Natural killer cell treated with Interleukin-12 subunit alpha and Interleukin-12 subunit beta and Interleukin-15 and Interleukin-18, amount 100 ng/mL, for 72 hours (primary cell): ENCODE data around the gene TMEM59. TPM values are rescaled to one million over a fixed set of nuclear protein-coding genes. Genes with fewer than 3 reads are reported as not detected.
"Not testable (repeated sequence)": the region's sequence is repeated elsewhere in the genome, so short reads cannot be mapped to it uniquely, and the experiment has no call there.

Source experiments
- ATAC-seq, 2 donors: fragments of 150-1000 bp; cut with Tn5 transposase in 1 of 2; sonication (Bioruptor Pico), chemical (Tn5 transposase) in 1 of 2; 2 replicates each; pipeline ENCODE4 v1.10.0; 2021
- DNase-seq: peaks from one replicate; pipeline ENCODE4 v3.0.0; 2022; ENCODE audit warnings: low spot score
- H3K27ac Mint-ChIP-seq, 2 donors: 1 replicate in 1 of 2; 2 replicates in 1 of 2; pipeline ENCODE4 v1.8.0; 2022; ENCODE audit warnings: mixed read lengths in 2 of 2, mild to moderate bottlenecking in 1 of 2, moderate library complexity in 1 of 2
- H3K27me3 Mint-ChIP-seq, 2 donors: 1 replicate in 1 of 2; 2 replicates in 1 of 2; pipeline ENCODE4 v1.8.0; 2022; ENCODE audit warnings: mixed read lengths in 2 of 2
- H3K36me3 Mint-ChIP-seq: one replicate; pipeline ENCODE4 v1.8.0; 2022; ENCODE audit warnings: mixed read lengths
- H3K4me1 Mint-ChIP-seq, 2 donors: 1 replicate in 1 of 2; 2 replicates in 1 of 2; pipeline ENCODE4 v1.8.0; 2022; ENCODE audit warnings: low read depth in 2 of 2, mixed read lengths in 2 of 2, mild to moderate bottlenecking in 1 of 2
- H3K4me3 Mint-ChIP-seq: one replicate; pipeline ENCODE4 v1.8.0; 2022; ENCODE audit warnings: mixed read lengths
- H3K9me3 Mint-ChIP-seq: 2 replicates; pipeline ENCODE4 v1.8.0; 2022; ENCODE audit warnings: mixed read lengths
- total RNA-seq, 2 donors: library from RNA; stranded (reverse); gene quantifications; one replicate each; pipeline ENCODE4 v1.2.3, GENCODE V29; 2022

TMEM59 gene
- total RNA-seq, 2 donors from 2014 or later = 85.9 to 239 TPM

- DNase-seq (no peak), ATAC-seq (no peak)
- Mint-ChIP-seq H3K27me3 (no peaks in the 10 kb centered on the region), H3K4me3 (no peak overlapping the region), H3K9me3 (no peaks in the 10 kb centered on the region), H3K36me3 (no peaks in the 10 kb centered on the region), H3K4me1 (peaks cover 18 to 22% of the 10 kb centered on the region in 2 donors), H3K27ac (peak overlapping the region in 1 of 2 donors; percentile 12)
Measured at GRCh38 chr1:54046671-54047383, 6.2 kb downstream of the TMEM59 start.

GRCh38 chr1:54045496-54045895, 7.5 kb downstream of the TMEM59 start:
- Mint-ChIP-seq H3K9me3 (no peaks in the 10 kb centered on the region), H3K27me3 (no peaks in the 10 kb centered on the region), H3K36me3 (no peaks in the 10 kb centered on the region), H3K4me1 (peaks cover 18 to 20% of the 10 kb centered on the region in 2 donors), H3K27ac (peak overlapping the region in 1 of 2 donors; percentile 32), H3K4me3 (no peak overlapping the region)
- ATAC-seq = no peak
- DNase-seq = no peak

DNA sequence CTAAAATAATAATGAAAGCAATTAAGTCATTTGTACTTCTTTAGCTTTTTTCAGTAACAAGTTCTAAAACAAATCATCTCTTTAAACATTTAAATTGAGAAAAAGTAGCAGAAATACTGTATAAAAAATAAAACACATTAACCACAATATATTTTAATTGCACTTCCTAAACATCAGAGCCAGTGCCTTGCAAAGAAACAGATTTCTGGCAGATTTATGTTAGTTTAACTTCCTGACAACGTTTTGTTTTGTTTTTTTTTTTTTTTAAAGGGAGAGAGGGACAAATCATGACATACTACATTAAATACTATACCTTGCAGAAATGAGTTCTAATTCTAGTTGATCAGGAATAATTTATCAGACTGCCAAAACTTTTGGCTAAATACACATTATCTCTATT, 11.2 kb downstream of the TMEM59 start:
- H3K36me3 Mint-ChIP-seq = peaks cover 10% of the 10 kb centered on the region
- H3K27ac Mint-ChIP-seq = no peak overlapping the region

GRCh38 chr1:54037476-54037875, 15.5 kb downstream of the TMEM59 start:
- H3K27ac Mint-ChIP-seq = peak overlapping the region in 1 of 2 donors; percentile 7
- peaks cover 19% of the 10 kb centered on the region for H3K36me3 Mint-ChIP-seq
- H3K27me3 Mint-ChIP-seq = no peaks in the 10 kb centered on the region
- DNase-seq = no peak
- peaks cover 0 to 6% of the 10 kb centered on the region in 2 donors for H3K4me1 Mint-ChIP-seq
- ATAC-seq = no peak
- no peaks in the 10 kb centered on the region for H3K9me3 Mint-ChIP-seq
- no peak overlapping the region for H3K4me3 Mint-ChIP-seq

More for the DNA sequence above, 11.2 kb downstream of the TMEM59 start:
- peaks cover 11 to 12% of the 10 kb centered on the region in 2 donors for H3K4me1 Mint-ChIP-seq
- H3K27me3 Mint-ChIP-seq = no peaks in the 10 kb centered on the region
- DNase-seq (no peak), ATAC-seq (no peak)
- no peak overlapping the region for H3K4me3 Mint-ChIP-seq
- no peaks in the 10 kb centered on the region for H3K9me3 Mint-ChIP-seq

DNA sequence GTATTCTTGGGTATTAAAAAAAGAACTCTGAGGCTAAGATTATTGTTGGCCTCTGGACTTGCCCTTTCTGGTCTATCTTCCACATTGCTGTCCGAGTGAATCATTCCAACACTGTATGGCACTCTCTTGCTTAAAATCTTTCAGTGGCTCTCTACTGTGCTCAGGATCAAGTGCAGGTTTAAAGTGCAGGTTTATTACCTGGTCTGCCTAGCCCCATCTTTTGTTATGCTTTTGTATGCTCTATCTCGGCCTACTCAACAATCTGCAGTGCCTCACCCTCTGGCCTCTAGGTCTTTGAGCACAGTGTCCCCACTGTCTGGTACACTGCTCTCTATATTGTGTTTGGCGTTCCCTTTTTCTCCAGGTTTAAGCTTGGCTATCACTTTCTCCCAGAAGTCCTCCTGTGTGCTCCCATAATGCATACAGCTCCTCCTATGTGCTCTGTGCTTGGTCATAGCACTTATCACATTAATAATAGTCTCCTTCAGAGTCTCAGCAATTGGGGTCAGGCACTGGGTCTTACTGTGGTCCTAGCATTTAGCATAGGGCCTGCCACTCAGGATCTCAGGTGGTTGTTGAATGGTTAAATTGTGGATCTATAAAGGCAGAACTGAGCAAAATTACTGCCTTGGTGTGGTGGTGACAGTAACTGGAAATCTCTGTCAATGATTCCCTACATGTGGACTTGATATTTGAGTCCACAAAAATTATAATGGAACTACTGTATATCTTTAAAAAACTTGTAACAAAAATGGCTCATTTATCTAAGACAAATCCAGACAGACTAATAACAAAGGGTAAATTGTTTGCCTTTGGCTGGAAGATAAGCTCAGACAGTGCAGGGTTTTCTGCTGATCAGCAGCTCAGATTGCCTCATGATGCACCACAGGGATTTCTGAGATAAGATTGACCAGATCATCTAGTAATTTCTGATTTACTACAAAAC, 24.4 kb downstream of the TMEM59 start:
- H3K27me3 Mint-ChIP-seq = no peaks in the 10 kb centered on the region
- no peak for ATAC-seq
- H3K36me3 Mint-ChIP-seq = no peaks in the 10 kb centered on the region
- H3K27ac Mint-ChIP-seq = no peak overlapping the region
- H3K4me1 Mint-ChIP-seq = no peaks in the 10 kb centered on the region
- H3K9me3 Mint-ChIP-seq = no peaks in the 10 kb centered on the region
- no peak for DNase-seq
- H3K4me3 Mint-ChIP-seq = no peak overlapping the region

DNA sequence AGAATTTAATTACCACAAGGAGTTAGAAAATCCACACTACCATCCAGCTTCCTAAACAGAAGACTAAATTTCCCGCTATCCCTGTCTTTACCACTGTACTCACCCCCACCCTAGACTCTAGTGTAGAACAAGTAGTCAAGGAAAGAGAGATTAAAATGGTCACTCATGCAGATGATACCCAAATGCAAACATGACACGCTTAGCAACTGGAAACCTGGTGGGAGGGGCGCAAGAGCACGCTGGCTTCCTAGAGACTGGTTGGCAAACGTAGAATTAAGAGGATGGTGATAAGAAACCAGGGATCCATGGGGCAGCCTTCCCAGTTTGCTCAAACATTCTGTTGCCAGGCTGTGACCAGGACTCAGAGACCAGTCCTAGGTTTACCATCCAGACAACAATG, 25.2 kb downstream of the TMEM59 start:
- H3K36me3 Mint-ChIP-seq = no peaks in the 10 kb centered on the region
- ATAC-seq (no peak), DNase-seq (no peak)
- H3K9me3 Mint-ChIP-seq = no peaks in the 10 kb centered on the region
- H3K4me3 Mint-ChIP-seq = no peak overlapping the region
- H3K27ac Mint-ChIP-seq = no peak overlapping the region
- no peaks in the 10 kb centered on the region for H3K27me3 Mint-ChIP-seq
- no peaks in the 10 kb centered on the region for H3K4me1 Mint-ChIP-seq

DNA sequence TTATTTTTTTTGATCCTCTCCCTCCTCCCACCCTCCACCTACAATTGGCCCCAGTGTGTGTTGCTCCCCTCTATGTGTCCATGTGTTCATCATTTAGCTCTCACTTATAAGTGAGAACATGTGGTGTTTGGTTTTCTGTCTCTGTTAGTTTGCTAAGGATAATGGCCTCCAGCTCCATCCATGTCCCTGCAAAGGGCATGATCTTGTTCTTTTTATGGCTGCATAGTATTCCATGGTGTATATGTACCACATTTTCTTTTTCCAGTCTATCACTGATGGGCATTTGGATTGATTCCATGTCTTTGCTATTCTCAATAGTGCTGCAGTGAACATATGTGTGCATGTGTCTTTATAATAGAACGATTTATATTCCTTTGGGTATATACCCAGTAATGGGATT, 28.2 kb downstream of the TMEM59 start:
- H3K4me3 Mint-ChIP-seq, H3K27ac Mint-ChIP-seq, H3K9me3 Mint-ChIP-seq, ATAC-seq, H3K27me3 Mint-ChIP-seq, DNase-seq, H3K36me3 Mint-ChIP-seq, H3K4me1 Mint-ChIP-seq: not testable (repeated sequence)

GRCh38 chr1:54024358-54024757, 28.6 kb downstream of the TMEM59 start:
- Mint-ChIP-seq H3K4me3 (no peak overlapping the region), H3K4me1 (no peaks in the 10 kb centered on the region), H3K9me3 (no peaks in the 10 kb centered on the region), H3K27me3 (no peaks in the 10 kb centered on the region), H3K27ac (no peak overlapping the region), H3K36me3 (no peaks in the 10 kb centered on the region)
- no peak for DNase-seq
- ATAC-seq = no peak

GRCh38 chr1:54019562-54020176, 33.3 kb downstream of the TMEM59 start:
- not testable (repeated sequence) for DNase-seq, H3K4me3 Mint-ChIP-seq, H3K27ac Mint-ChIP-seq, ATAC-seq, H3K27me3 Mint-ChIP-seq, H3K36me3 Mint-ChIP-seq, H3K4me1 Mint-ChIP-seq, H3K9me3 Mint-ChIP-seq

DNA sequence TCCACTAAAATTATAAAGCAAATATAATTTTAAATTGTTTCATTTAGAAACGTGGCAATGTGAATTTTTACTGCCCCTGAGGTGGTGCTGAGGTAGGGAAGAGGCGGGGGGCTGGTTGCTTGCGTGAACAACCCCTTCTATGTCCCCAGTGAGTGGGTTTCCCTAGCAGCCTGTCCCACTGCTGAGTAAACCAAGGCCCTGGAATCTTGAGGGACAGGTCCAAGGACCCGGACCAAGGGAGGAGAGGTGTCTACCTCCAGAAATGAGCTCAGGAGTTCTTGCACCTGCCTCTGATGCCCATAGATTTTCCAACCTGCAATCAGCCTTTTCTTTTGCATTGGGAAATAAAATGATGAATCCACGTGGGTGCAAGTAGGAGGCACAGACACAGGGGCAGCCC, 34.4 kb downstream of the TMEM59 start:
- H3K36me3 Mint-ChIP-seq = no peaks in the 10 kb centered on the region
- H3K9me3 Mint-ChIP-seq = no peaks in the 10 kb centered on the region
- no peaks in the 10 kb centered on the region for H3K4me1 Mint-ChIP-seq
- no peak overlapping the region for H3K4me3 Mint-ChIP-seq
- no peak overlapping the region for H3K27ac Mint-ChIP-seq
- no peak for DNase-seq
- no peak for ATAC-seq
- peaks cover 0 to 4% of the 10 kb centered on the region in 2 donors for H3K27me3 Mint-ChIP-seq

GRCh38 chr1:54017979-54018378, 35.0 kb downstream of the TMEM59 start, which contains the start of gene LDLRAD1:
LDLRAD1 (minus strand) TSS chr1:54018186; CDS start chr1:54018112, 74 bp downstream.
- Mint-ChIP-seq H3K4me1 (no peaks in the 10 kb centered on the region), H3K4me3 (no peak within 1 kb of the TSS), H3K9me3 (no peaks in the 10 kb centered on the region), H3K27me3 (peaks cover 0 to 8% of the 10 kb centered on the region in 2 donors), H3K27ac (no peak within 1 kb of the TSS), H3K36me3 (no peaks in the 10 kb centered on the region)
- DNase-seq (no peak), ATAC-seq (no peak)

- H3K4me1 Mint-ChIP-seq = no peaks in the 10 kb centered on the region
- no peaks in the 10 kb centered on the region for H3K9me3 Mint-ChIP-seq
- no peak for ATAC-seq
- DNase-seq = no peak
- H3K27ac Mint-ChIP-seq = no peak overlapping the region
- H3K4me3 Mint-ChIP-seq = no peak overlapping the region
- no peaks in the 10 kb centered on the region for H3K36me3 Mint-ChIP-seq
- peaks cover 0 to 11% of the 10 kb centered on the region in 2 donors for H3K27me3 Mint-ChIP-seq
Measured at GRCh38 chr1:54016343-54017282, 36.4 kb downstream of the TMEM59 start.
